NB4 (cell line): ENCODE data around the gene ORMDL3.

Source experiments
- DNase-seq: peaks from one replicate; pipeline ENCODE4 v3.0.0; 2010; ENCODE audit warnings: low read depth
- H3K4me3 ChIP-seq: one replicate; pipeline ENCODE4 v1.5.1; 2011; ENCODE audit warnings: mild to moderate bottlenecking, low read depth, low read length, moderate library complexity
- CTCF ChIP-seq: IDR thresholded peaks from one replicate; pipeline ENCODE4 v1.5.1; 2012; ENCODE audit warnings: low read depth, low read length
- MAX ChIP-seq: IDR thresholded peaks from 2 replicates; pipeline ENCODE4 v1.6.1; 2011; ENCODE audit warnings: low read depth, low read length
- MYC ChIP-seq: IDR thresholded peaks from 2 replicates; pipeline ENCODE4 v1.6.1; 2011; ENCODE audit warnings: low read depth, low read length
- POLR2A ChIP-seq: IDR thresholded peaks from 2 replicates; pipeline ENCODE4 v1.6.1; 2011; ENCODE audit warnings: mild to moderate bottlenecking; ENCODE audit not compliant: insufficient read length; ENCODE audit errors: extremely low read depth

The ORMDL3 gene

GRCh38 chr17:39937447-39937846 lies 10.0 kb upstream of the ORMDL3 start:
- TF ChIP-seq MYC = no peak
- no peak for TF ChIP-seq MAX
- no peak for TF ChIP-seq CTCF
- no peak for TF ChIP-seq POLR2A
- no peak overlapping the region for H3K4me3 ChIP-seq
- DNase-seq = no peak

- no peak for TF ChIP-seq MYC
- TF ChIP-seq CTCF = no peak
- TF ChIP-seq MAX = no peak
- no peak for TF ChIP-seq POLR2A
- no peak for DNase-seq
- no peak overlapping the region for H3K4me3 ChIP-seq
Measured at GRCh38 chr17:39935909-39936308, 8.5 kb upstream of the ORMDL3 start.

GRCh38 chr17:39934324-39934723 lies 6.9 kb upstream of the ORMDL3 start:
- no peak for DNase-seq
- no peak for TF ChIP-seq MYC
- no peak overlapping the region for H3K4me3 ChIP-seq

- H3K4me3 ChIP-seq = no peak overlapping the region
- no peak for TF ChIP-seq MYC
- TF ChIP-seq POLR2A = no peak
- TF ChIP-seq CTCF = no peak
- TF ChIP-seq MAX = no peak
- DNase-seq = no peak
Measured at GRCh38 chr17:39933912-39934311, 6.5 kb upstream of the ORMDL3 start.

- no peak for TF ChIP-seq POLR2A
- no peak for TF ChIP-seq CTCF
- TF ChIP-seq MAX = no peak
- DNase-seq = no peak
- no peak overlapping the region for H3K4me3 ChIP-seq
Measured at GRCh38 chr17:39929646-39930407, 2.4 kb upstream of the ORMDL3 start.

GRCh38 chr17:39928858-39929645 lies 1.7 kb upstream of the ORMDL3 start:
- no peak for TF ChIP-seq MYC
- DNase-seq = peak; percentile 78
- H3K4me3 ChIP-seq = no peak overlapping the region
